Cardiac muscle cell (in vitro differentiated cells and primary cell): Measurements from ENCODE around the gene HK2. TPM values are rescaled to one million over a fixed set of nuclear protein-coding genes. Genes with fewer than 3 reads are reported as not detected.
"Not testable (repeated sequence)": the region's sequence is repeated elsewhere in the genome, so short reads cannot be mapped to it uniquely, and the experiment has no call there.

Source experiments
- DNase-seq, 2 donors: peaks; one replicate each; pipeline versions ENCODE4 v3.0.0 to v3.0.0-alpha.2; 2010 to 2017; ENCODE audit warnings: low read depth in 1 of 2, low spot score in 1 of 2
- H3K27ac ChIP-seq: fragments of 200-600 bp; sonication (generic); 2 replicates; pipeline ENCODE4 v1.5.1; 2016
- H3K27me3 ChIP-seq: fragments of 200-600 bp; sonication (generic); 2 replicates; pipeline ENCODE4 v1.6.0; 2016; ENCODE audit warnings: control low read depth
- H3K36me3 ChIP-seq: fragments of 200-600 bp; sonication (generic); 2 replicates; pipeline ENCODE4 v1.5.1; 2016; ENCODE audit warnings: control low read depth
- H3K4me1 ChIP-seq: fragments of 200-600 bp; sonication (generic); 2 replicates; pipeline ENCODE4 v1.8.1; 2017; ENCODE audit warnings: low read depth, mild to moderate bottlenecking, mixed run types
- H3K4me3 ChIP-seq: fragments of 200-600 bp; sonication (generic); 2 replicates; pipeline ENCODE4 v1.5.1; 2016; ENCODE audit warnings: mild to moderate bottlenecking
- H3K9me3 ChIP-seq: fragments of 200-600 bp; sonication (generic); 2 replicates; pipeline ENCODE4 v1.5.1; 2017; ENCODE audit warnings: low read depth, mild to moderate bottlenecking, control low read depth
- CTCF ChIP-seq: IDR thresholded peaks from 2 replicates; pipeline ENCODE4 v1.5.1; 2012; ENCODE audit warnings: low read depth, mild to moderate bottlenecking, low read length
- polyA plus RNA-seq: library from polyadenylated mRNA; unstranded; fragments of >200 nt; fragmentation: Nextera tagmentation; extraction: Ambion mirVana; gene quantifications from 2 replicates; pipeline ENCODE4 v1.2.1, GENCODE V29; 2016
- total RNA-seq: library from RNA; depleted of rRNA; stranded (reverse); fragments of >200 nt; gene quantifications from 2 replicates; pipeline ENCODE4 v1.2.3, GENCODE V29; 2016

The HK2 gene
- total and polyA plus RNA-seq, 2 experiments from 2014 or later = 77.3 to 127 TPM

GRCh38 chr2:74831693-74832530 is 2.0 kb upstream of the HK2 start:
- Histone ChIP-seq H3K36me3 (no peaks in the 10 kb centered on the region), H3K4me1 (peaks cover 7% of the 10 kb centered on the region), H3K27ac (no peak overlapping the region), H3K27me3 (no peaks in the 10 kb centered on the region), H3K9me3 (no peaks in the 10 kb centered on the region), H3K4me3 (no peak overlapping the region)
- TF ChIP-seq CTCF = no peak
- DNase-seq = peak in 1 of 2 donors; percentile 28

GRCh38 chr2:74834234-74834791 is 386 bp downstream of the HK2 start:
- peak in 1 of 2 donors; percentile 31 for DNase-seq
- Histone ChIP-seq H3K27ac (peak overlapping the region; percentile 70), H3K4me3 (peak overlapping the region; percentile 75), H3K4me1 (peaks cover 16% of the 10 kb centered on the region)
- not testable (repeated sequence) for H3K27me3 ChIP-seq, H3K36me3 ChIP-seq, H3K9me3 ChIP-seq

DNA sequence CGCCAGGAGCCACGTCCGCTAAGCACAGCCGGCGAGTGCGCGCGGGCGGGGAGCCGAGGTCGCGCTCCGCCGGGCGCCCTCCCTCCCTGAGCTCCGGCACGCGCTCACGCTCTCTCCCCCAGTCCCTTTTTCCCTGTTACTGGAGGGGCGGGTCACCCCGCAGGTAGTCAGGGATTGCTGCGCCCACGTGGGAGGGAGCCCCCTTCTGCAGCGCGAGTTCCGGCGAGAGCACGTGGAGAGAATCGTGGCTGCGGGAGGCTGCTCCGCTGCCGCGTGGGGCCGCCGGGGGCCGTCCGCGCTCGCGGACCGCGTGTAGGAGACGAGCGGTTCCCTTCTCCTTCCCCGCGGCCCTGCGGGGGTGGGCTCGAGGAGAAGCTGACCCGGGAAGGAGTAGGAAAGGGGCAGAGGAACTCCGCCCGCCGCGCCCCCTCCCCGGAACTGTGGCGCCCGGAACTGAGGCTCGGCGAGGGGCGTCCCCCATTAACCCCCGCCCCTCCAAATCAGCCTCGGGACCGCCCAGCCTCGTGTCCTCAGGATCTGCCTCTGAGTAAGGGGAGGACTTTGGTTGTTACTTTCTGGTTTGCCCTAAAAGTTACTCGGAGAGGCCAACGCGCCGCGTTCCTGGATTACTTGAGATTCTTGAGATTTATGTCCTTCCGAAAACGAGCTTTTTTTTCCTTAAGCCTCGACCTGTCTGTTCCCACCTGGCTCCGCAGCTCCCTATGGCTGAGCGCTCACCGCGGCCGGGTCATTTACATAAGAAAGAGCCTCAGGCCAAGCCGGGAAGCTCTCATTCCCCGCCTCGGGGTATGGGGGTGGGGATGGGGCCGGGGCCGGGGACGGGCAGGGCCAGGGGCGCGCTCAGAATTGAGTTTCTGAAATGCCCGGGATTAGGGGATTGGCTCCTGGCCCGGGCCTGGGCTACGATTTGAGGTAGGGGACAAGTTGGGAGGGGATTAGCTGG is 1.1 kb downstream of the HK2 start:
- no peak for TF ChIP-seq CTCF
- H3K4me1 ChIP-seq = peaks cover 17% of the 10 kb centered on the region
- peak overlapping the region; percentile 75 for H3K4me3 ChIP-seq
- H3K9me3 ChIP-seq = no peaks in the 10 kb centered on the region
- DNase-seq = peak; percentile 69 to 82
- H3K27ac ChIP-seq = peak overlapping the region; percentile 70
- no peaks in the 10 kb centered on the region for H3K27me3 ChIP-seq
- H3K36me3 ChIP-seq = no peaks in the 10 kb centered on the region

DNA sequence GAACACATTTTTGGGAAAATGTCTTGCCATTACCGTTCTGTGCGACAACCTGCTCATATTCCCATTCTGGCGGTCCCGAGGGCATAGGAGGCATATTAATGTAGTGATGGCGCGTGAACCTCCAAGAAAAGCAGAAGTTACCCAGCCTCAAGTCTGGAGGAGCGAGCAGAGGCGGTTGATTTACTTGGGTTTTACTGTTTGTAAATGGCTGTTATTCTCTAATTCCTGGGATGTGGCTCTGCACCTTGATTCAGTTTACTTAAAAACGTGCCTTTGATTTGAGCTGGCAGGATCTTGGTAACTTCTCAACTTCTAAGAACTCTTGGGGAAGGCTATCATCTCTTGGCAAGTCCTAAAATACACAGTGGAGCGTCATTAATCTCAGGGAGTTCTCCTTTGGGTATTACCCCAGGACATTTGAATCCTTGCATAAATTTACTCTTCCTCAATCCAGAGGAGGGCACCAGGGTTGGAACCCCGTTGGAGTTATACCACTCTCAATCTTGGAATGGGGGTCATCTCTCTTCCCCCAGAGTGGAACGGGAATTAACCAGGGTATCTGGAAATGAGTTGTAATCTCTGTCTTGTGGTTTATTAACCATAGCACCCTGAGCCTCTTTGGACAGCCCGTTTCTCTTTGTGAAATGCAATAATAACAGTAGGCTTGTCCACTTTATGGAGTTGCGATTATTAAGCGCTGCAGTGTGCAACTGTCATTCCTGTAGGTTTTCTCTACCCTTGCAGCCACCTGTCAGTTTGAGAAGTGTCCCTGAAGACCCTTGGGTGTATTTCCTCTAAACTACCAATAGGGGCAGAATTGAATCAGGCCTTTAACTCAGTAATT is 2.1 kb downstream of the HK2 start:
- H3K27me3 ChIP-seq = no peaks in the 10 kb centered on the region
- H3K36me3 ChIP-seq = no peaks in the 10 kb centered on the region
- peak; percentile 64 to 72 for DNase-seq
- peaks cover 23% of the 10 kb centered on the region for H3K4me1 ChIP-seq
- H3K27ac ChIP-seq = peak overlapping the region; percentile 70
- peak; percentile 71 for TF ChIP-seq CTCF
- H3K4me3 ChIP-seq = peak overlapping the region; percentile 75
- H3K9me3 ChIP-seq = no peaks in the 10 kb centered on the region

- Histone ChIP-seq H3K4me1 (peaks cover 30% of the 10 kb centered on the region), H3K27ac (peak overlapping the region; percentile 70), H3K36me3 (no peaks in the 10 kb centered on the region), H3K27me3 (no peaks in the 10 kb centered on the region), H3K4me3 (peak overlapping the region; percentile 75), H3K9me3 (no peaks in the 10 kb centered on the region)
- no peak for DNase-seq
- TF ChIP-seq CTCF = no peak
These were observed 2.9 kb downstream of the HK2 start for GRCh38 chr2:74836675-74837401.
